ENCODE data around the gene LRRC1. TPM values are rescaled to one million over a fixed set of nuclear protein-coding genes. Genes with fewer than 3 reads are reported as not detected.

LRRC1 gene
- total and polyA plus RNA-seq, 2 of the 8 experiments (the other 6 are each of a cell fraction or from before 2014, with no cell fraction given), result 6.7 to 15.9 TPM

DNA sequence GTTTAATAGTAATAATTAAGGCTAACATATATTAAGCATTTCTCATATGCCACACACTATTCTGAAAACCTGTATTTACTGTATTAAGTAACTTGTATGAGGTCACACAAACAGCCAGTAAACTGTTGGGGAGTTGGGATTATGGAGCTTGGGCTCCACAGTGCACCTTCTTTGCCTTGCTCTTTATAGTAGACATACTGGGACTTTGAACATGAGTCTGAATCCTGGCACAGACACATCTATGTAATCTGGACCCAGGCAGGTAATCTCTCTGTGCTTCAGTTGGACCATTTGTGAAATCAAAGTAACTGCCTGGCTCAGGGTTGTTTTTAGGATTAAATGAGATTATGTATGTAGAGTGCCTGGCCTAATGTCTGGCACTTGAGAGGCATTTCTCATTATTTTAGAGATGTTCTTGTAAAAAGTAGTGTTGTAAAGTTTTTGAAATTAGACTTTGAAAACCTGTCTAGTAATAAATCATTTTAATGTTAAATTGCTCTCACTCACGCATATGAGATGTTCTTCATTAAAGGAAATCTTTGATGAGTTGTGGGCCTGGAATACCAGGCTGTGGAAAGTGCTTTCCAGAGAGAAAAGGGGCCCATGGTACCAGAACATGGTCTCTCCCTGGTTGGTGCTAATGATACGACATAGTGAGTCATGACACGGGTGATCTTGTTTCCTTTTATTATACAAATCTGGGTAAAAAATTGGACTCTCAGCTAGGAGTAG, 34.3 kb downstream of the LRRC1 start:
- Histone ChIP-seq H3K27ac (ENCODE audit: low read depth, low read length) (no peak overlapping the region), H2AK5ac (ENCODE audit: low read depth, low read length) (no peak overlapping the region), H3K23ac (ENCODE audit: insufficient read length) (no peak overlapping the region), H2AFZ (ENCODE audit: low read length) (no peak overlapping the region), H3K14ac (ENCODE audit: insufficient read length) (no peak overlapping the region), H3K9ac (replicated peaks in 1 of 4; ENCODE audit: extremely low read depth in 1 of 4, low read depth in 3 of 4, low read length in 3 of 4) (no peak overlapping the region), H4K20me1 (replicated peaks in 1 of 2; ENCODE audit: control insufficient read depth in 1 of 2, insufficient read depth in 2 of 2, low read length in 2 of 2) (no peaks in the 10 kb centered on the region), H3K23me2 (ENCODE audit: low read depth, low read length) (no peaks in the 10 kb centered on the region), H3K4me1 (replicated peaks in 1 of 4; ENCODE audit: control insufficient read depth in 3 of 4, insufficient read depth in 4 of 4, low read length in 3 of 4) (peaks cover 2 to 11% (median 7%) of the 10 kb centered on the region in 4 experiments; a peak in 5 of 7 replicates), H3K56ac (replicated peaks; ENCODE audit: insufficient read length, low read depth, low read length) (no peak overlapping the region), H3K36me3 (ENCODE audit: control insufficient read depth in 2 of 4, insufficient read depth in 4 of 4, low read length in 3 of 4) (no peaks in the 10 kb centered on the region), H3K27me3 (replicated peaks in 1 of 4; ENCODE audit: control insufficient read depth in 3 of 4, extremely low read depth in 1 of 4, insufficient read depth in 3 of 4, low read length in 3 of 4) (no peaks in the 10 kb centered on the region), H4K91ac (replicated peaks; ENCODE audit: insufficient read length, low read length) (no peak overlapping the region), H3K79me1 (ENCODE audit: low read depth, low read length) (peaks cover 2% of the 10 kb centered on the region), H2BK15ac (ENCODE audit: low read length) (no peak overlapping the region), H3K9me3 (ENCODE audit: insufficient read depth in 2 of 2, low read depth in 1 of 2, low read length in 1 of 2) (no peaks in the 10 kb centered on the region), H4K8ac (ENCODE audit: extremely low read depth, insufficient read depth, low read length) (no peak overlapping the region), H2BK120ac (replicated peaks; ENCODE audit: low read depth, low read length) (no peak overlapping the region), H3K4me3 (ENCODE audit: extremely low read depth in 1 of 4, insufficient read depth in 2 of 4, low read depth in 3 of 4, low read length in 4 of 4) (no peak overlapping the region), H3K18ac (ENCODE audit: extremely low read depth, low read length) (no peak overlapping the region), H2BK5ac (ENCODE audit: low read depth, low read length) (no peak overlapping the region; the same call in 1 of the 2 replicates), H2BK12ac (ENCODE audit: low read depth, low read length) (no peak overlapping the region), H3K4me2 (ENCODE audit: insufficient read depth in 1 of 2, low read depth in 2 of 2, low read length in 2 of 2) (no peak overlapping the region), H4K5ac (ENCODE audit: insufficient read length, low read depth, low read length) (no peak overlapping the region), H3K4ac (replicated peaks; ENCODE audit: insufficient read length, low read depth, low read length) (no peak overlapping the region), H2BK20ac (ENCODE audit: low read length) (no peak overlapping the region), H3K79me2 (ENCODE audit: control insufficient read depth in 1 of 2, insufficient read depth in 2 of 2, low read length in 2 of 2) (peaks cover 0 to 64% of the 10 kb centered on the region in 2 experiments; a peak in 2 of 4 replicates)
- DNase-seq (ENCODE audit: low read depth in 1 of 2, low spot score in 2 of 2) (no peak), FAIRE-seq (no peak)
- ChIA-PET CTCF (ENCODE audit: partially characterized antibody) (interaction anchor here (1.0 to 2.4 kb wide), 5 partner anchors 8 to 87 kb away, joined by 3 to 9 read pairs (median 3); no protein-coding TSS in a partner anchor), POLR2A (ENCODE audit: partially characterized antibody) (interaction anchor here (0.7 to 1.2 kb wide), 2 partner anchors 35 to 131 kb away, joined by 3 read pairs; partner anchors contain the start of gene LRRC1)
- 94% methylated on average over 3 of the region's 3 CpGs; no CpG with 5 or more reads in 1 of the 2 experiments for WGBS, 2 experiments (ENCODE audit: extremely low coverage in 1 of 2, insufficient coverage in 1 of 2, insufficient read length in 1 of 2, insufficient replicate concordance in 2 of 2, low coverage in 1 of 2, low lambda C conversion rate in 2 of 2, missing lambda C conversion rate in 1 of 2)
- TF ChIP-seq CHD1 (IDR thresholded peaks at IDR 0.05; ENCODE audit: low read depth, low read length), result no peak
- TF ChIP-seq JUND (IDR thresholded peaks at IDR 0.05; ENCODE audit: low read length), result no peak
- no peak for TF ChIP-seq JUN (IDR thresholded peaks at IDR 0.05; ENCODE audit: low read depth, low read length)
- TF ChIP-seq BRCA1 (IDR thresholded peaks at IDR 0.05; ENCODE audit: low read depth, low read length), result no peak
- no peak for TF ChIP-seq EZH2 (IDR thresholded peaks at IDR 0.05; ENCODE audit: low read depth, low read length, severe bottlenecking)
- TF ChIP-seq PHF8 (conservative IDR thresholded peaks at IDR 0.05; ENCODE audit: low read depth, low read length), result no peak
- no peak for TF ChIP-seq SIX5 (IDR thresholded peaks at IDR 0.05; ENCODE audit: low read depth, low read length)
- no peak for TF ChIP-seq CHD2 (IDR thresholded peaks at IDR 0.05; ENCODE audit: low read length)
- no peak for TF ChIP-seq CREB1 (IDR thresholded peaks at IDR 0.05)
- TF ChIP-seq RXRA (IDR thresholded peaks at IDR 0.05; ENCODE audit: insufficient read depth, low read depth, low read length), result no peak
- no peak for TF ChIP-seq GTF2F1 (IDR thresholded peaks at IDR 0.05; ENCODE audit: borderline replicate concordance, low read depth, low read length)
- no peak for TF ChIP-seq NANOG (IDR thresholded peaks at IDR 0.05; ENCODE audit: insufficient read depth, low read depth, low read length, poor library complexity, severe bottlenecking)
